B cell (primary cell): ENCODE measurements around the gene PPP2R2C. TPM values are rescaled to one million over a fixed set of nuclear protein-coding genes. Genes with fewer than 3 reads are reported as not detected.

Source experiments
- ATAC-seq: fragments of 200-7000 bp; cut with Tn5 transposase; one replicate; pipeline ENCODE4 v1.10.0; 2021; ENCODE audit warnings: low read depth, mild to moderate bottlenecking, moderate number of reproducible peaks, moderate library complexity
- CTCF ChIA-PET: fragments of 350-600 bp; sonication (Branson Sonifier 250); formaldehyde crosslinking; loops from one replicate; lab custom pipeline; 2021; ENCODE audit warnings: antibody characterized with exemption, inconsistent platforms; lab: Charles Lee
- POLR2A ChIA-PET: fragments of 350-600 bp; sonication (Branson Sonifier 250); formaldehyde crosslinking; loops from one replicate; lab custom pipeline; 2021; ENCODE audit warnings: antibody characterized with exemption; lab: Charles Lee
- DNase-seq: peaks from one replicate; pipeline ENCODE4 v3.0.0; 2013
- H2AFZ ChIP-seq: 2 replicates; pipeline ENCODE4 v1.6.1; 2012; ENCODE audit warnings: mild to moderate bottlenecking, low read depth, low read length; ENCODE audit not compliant: insufficient read depth, poor library complexity, severe bottlenecking
- H3K27ac ChIP-seq, 2 donors: 1 replicate in 1 of 2; 2 replicates in 1 of 2; pipeline ENCODE4 v1.5.1; 2012 to 2013; ENCODE audit warnings: low read length in 2 of 2, mild to moderate bottlenecking in 2 of 2, moderate library complexity in 1 of 2
- H3K27me3 ChIP-seq, 4 experiments: fragments of 200-600 bp in 1 of 4; sonication (generic) in 1 of 4; replicated peaks in 1 of 4; 1 replicate in 2 of 4; 2 replicates in 2 of 4; pipeline versions ENCODE4 v1.6.1 to v1.7.0; 2013 to 2016; ENCODE audit warnings: low read length in 3 of 4, mild to moderate bottlenecking in 2 of 4, mixed read lengths in 1 of 4, moderate library complexity in 1 of 4; ENCODE audit not compliant: insufficient read depth in 4 of 4, control insufficient read depth in 3 of 4; ENCODE audit errors: control extremely low read depth in 1 of 4
- H3K36me3 ChIP-seq, 2 experiments: replicated peaks in 1 of 2; 1 replicate in 1 of 2; 2 replicates in 1 of 2; pipeline versions ENCODE4 v1.6.1 to v1.7.1; 2013; ENCODE audit warnings: low read length in 1 of 2; ENCODE audit not compliant: insufficient read depth in 2 of 2, control insufficient read depth in 1 of 2; ENCODE audit errors: control extremely low read depth in 1 of 2, extremely low read depth in 1 of 2
- H3K4me1 ChIP-seq, 2 donors: fragments of 200-600 bp in 1 of 2; sonication (generic) in 1 of 2; 1 replicate in 1 of 2; 2 replicates in 1 of 2; pipeline versions ENCODE4 v1.5.1 to v1.6.1; 2013 to 2017; ENCODE audit warnings: low read length in 2 of 2; ENCODE audit not compliant: control insufficient read depth in 2 of 2, insufficient read depth in 2 of 2
- H3K4me2 ChIP-seq: replicated peaks from 2 replicates; pipeline ENCODE3; 2012; ENCODE audit warnings: mild to moderate bottlenecking, low read depth, low read length; ENCODE audit not compliant: poor library complexity, severe bottlenecking
- H3K4me3 ChIP-seq, 5 experiments: fragments of 200-600 bp in 1 of 5; sonication (generic) in 1 of 5; 1 replicate in 3 of 5; 2 replicates in 2 of 5; pipeline versions ENCODE4 v1.5.1 to v1.7.0; 2011 to 2016; ENCODE audit warnings: low read length in 4 of 5, mild to moderate bottlenecking in 4 of 5, low read depth in 2 of 5, control low read depth in 1 of 5, moderate library complexity in 1 of 5; ENCODE audit not compliant: insufficient read depth in 1 of 5; ENCODE audit errors: control extremely low read depth in 1 of 5, extremely low read depth in 1 of 5
- H3K79me2 ChIP-seq: fragments of 200-600 bp; sonication (generic); one replicate; pipeline ENCODE4 v1.6.0; 2016; ENCODE audit warnings: low read length; ENCODE audit not compliant: control insufficient read depth, insufficient read depth
- H3K9ac ChIP-seq: fragments of 200-600 bp; sonication (generic); 2 replicates; pipeline ENCODE4 v1.6.1; 2017; ENCODE audit warnings: mild to moderate bottlenecking, low read length, moderate library complexity
- H3K9me3 ChIP-seq, 3 donors: one replicate each; pipeline versions ENCODE4 v1.6.1 to v1.7.1; 2013; ENCODE audit warnings: low read length in 2 of 3; ENCODE audit not compliant: control insufficient read depth in 2 of 3, insufficient read depth in 1 of 3; ENCODE audit errors: control extremely low read depth in 1 of 3
- H4K20me1 ChIP-seq: 2 replicates; pipeline ENCODE4 v1.6.0; 2012; ENCODE audit warnings: mild to moderate bottlenecking, low read length; ENCODE audit not compliant: insufficient read depth, control insufficient read depth, poor library complexity, severe bottlenecking
- H3K27ac Mint-ChIP-seq: one replicate; pipeline ENCODE4 v1.8.0; 2021; ENCODE audit warnings: mixed read lengths
- H3K27me3 Mint-ChIP-seq: one replicate; pipeline ENCODE4 v1.8.0; 2021; ENCODE audit warnings: mixed read lengths
- H3K4me1 Mint-ChIP-seq: one replicate; pipeline ENCODE4 v1.8.0; 2021; ENCODE audit warnings: mixed read lengths
- H3K4me3 Mint-ChIP-seq: one replicate; pipeline ENCODE4 v1.8.0; 2021; ENCODE audit warnings: mixed read lengths
- H3K9me3 Mint-ChIP-seq: one replicate; pipeline ENCODE4 v1.8.0; 2022; ENCODE audit warnings: mixed read lengths; ENCODE audit not compliant: insufficient read depth
- EZH2 ChIP-seq: IDR thresholded peaks from 2 replicates; pipeline ENCODE4 v1.6.1; 2012; ENCODE audit warnings: borderline replicate concordance, low read depth, mild to moderate bottlenecking, moderate library complexity, low read length; ENCODE audit not compliant: insufficient read depth, poor library complexity, severe bottlenecking
- WGBS: methylation state at CpG from one replicate; pipeline ENCODE4 v1.1.5; 2013; ENCODE audit warnings: missing lambda C conversion rate; ENCODE audit not compliant: insufficient coverage; 5-methylcytosine and 5-hydroxymethylcytosine counted together
- intact Hi-C: fragments of 100-400 bp; cut with micrococcal nuclease; formaldehyde crosslinking; loops from one replicate; pipeline ENCODE4 v1.10.0; 2022
- polyA plus RNA-seq: library from polyadenylated mRNA; depleted of rRNA; stranded (reverse); fragments of >200 nt; gene quantifications from 2 replicates; pipeline ENCODE4 v1.2.3, GENCODE V29; 2012
- total RNA-seq, 2 donors: library from RNA; stranded (reverse); fragments of 120-200 nt in 1 of 2; gene quantifications; 1 replicate in 1 of 2; 2 replicates in 1 of 2; pipeline versions ENCODE4 v1.2.3 to v1.2.4, GENCODE V29; 2013 to 2022
- TF ChIP-seq, protein P1 (sequence below): fragments of 200-600 bp; IDR thresholded peaks from one replicate; pipeline ENCODE4 v1.8.0; 2022; ENCODE audit warnings: antibody characterized with exemption, mild to moderate bottlenecking

PPP2R2C gene
- total and polyA plus RNA-seq, 2 donors (not counting 1 experiment from before 2014, with no cell fraction given): not detected

GRCh38 chr4:6298852-6299251 is 173.6 kb downstream of the PPP2R2C start:
- DNase-seq (no peak), ATAC-seq (no peak)
- Histone ChIP-seq H3K4me2 (no peak overlapping the region), H3K4me1 (no peaks in the 10 kb centered on the region), H3K79me2 (no peaks in the 10 kb centered on the region), H2AFZ (no peak overlapping the region), H3K27me3 (no peaks in the 10 kb centered on the region), H3K9me3 (peaks cover 0 to 4% (median 0%) of the 10 kb centered on the region in 3 donors), H3K27ac (no peak overlapping the region), H3K9ac (no peak overlapping the region), H4K20me1 (no peaks in the 10 kb centered on the region), H3K4me3 (no peak overlapping the region), H3K36me3 (no peaks in the 10 kb centered on the region)
- 87% methylated on average over 6 of the region's 6 CpGs for WGBS
- Mint-ChIP-seq H3K27ac (no peak overlapping the region), H3K9me3 (no peaks in the 10 kb centered on the region), H3K27me3 (no peaks in the 10 kb centered on the region), H3K4me1 (no peaks in the 10 kb centered on the region), H3K4me3 (no peak overlapping the region)
- POLR2A ChIA-PET: no interaction called here
- intact Hi-C loops: no loop called here
- TF ChIP-seq, protein P1, sequence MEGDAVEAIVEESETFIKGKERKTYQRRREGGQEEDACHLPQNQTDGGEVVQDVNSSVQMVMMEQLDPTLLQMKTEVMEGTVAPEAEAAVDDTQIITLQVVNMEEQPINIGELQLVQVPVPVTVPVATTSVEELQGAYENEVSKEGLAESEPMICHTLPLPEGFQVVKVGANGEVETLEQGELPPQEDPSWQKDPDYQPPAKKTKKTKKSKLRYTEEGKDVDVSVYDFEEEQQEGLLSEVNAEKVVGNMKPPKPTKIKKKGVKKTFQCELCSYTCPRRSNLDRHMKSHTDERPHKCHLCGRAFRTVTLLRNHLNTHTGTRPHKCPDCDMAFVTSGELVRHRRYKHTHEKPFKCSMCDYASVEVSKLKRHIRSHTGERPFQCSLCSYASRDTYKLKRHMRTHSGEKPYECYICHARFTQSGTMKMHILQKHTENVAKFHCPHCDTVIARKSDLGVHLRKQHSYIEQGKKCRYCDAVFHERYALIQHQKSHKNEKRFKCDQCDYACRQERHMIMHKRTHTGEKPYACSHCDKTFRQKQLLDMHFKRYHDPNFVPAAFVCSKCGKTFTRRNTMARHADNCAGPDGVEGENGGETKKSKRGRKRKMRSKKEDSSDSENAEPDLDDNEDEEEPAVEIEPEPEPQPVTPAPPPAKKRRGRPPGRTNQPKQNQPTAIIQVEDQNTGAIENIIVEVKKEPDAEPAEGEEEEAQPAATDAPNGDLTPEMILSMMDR: no peak
- no peak for TF ChIP-seq EZH2
- CTCF ChIA-PET: no interaction called here

- intact Hi-C loops: no loop called here
- Histone ChIP-seq H4K20me1 (no peaks in the 10 kb centered on the region), H3K4me2 (no peak overlapping the region), H3K27ac (no peak overlapping the region), H3K9me3 (peaks cover 0 to 4% (median 0%) of the 10 kb centered on the region in 3 donors), H3K4me3 (no peak overlapping the region), H3K4me1 (no peaks in the 10 kb centered on the region), H3K79me2 (no peaks in the 10 kb centered on the region), H3K27me3 (no peaks in the 10 kb centered on the region), H2AFZ (no peak overlapping the region), H3K9ac (no peak overlapping the region), H3K36me3 (no peaks in the 10 kb centered on the region)
- POLR2A ChIA-PET: no interaction called here
- DNase-seq (no peak), ATAC-seq (no peak)
- no peak overlapping the region for H3K27ac Mint-ChIP-seq
- TF ChIP-seq, protein P1: no peak
- H3K27me3 Mint-ChIP-seq: no peaks in the 10 kb centered on the region
- no peaks in the 10 kb centered on the region for H3K4me1 Mint-ChIP-seq
- CTCF ChIA-PET: no interaction called here
- WGBS: 97% methylated on average over 12 of the region's 13 CpGs
- no peak overlapping the region for H3K4me3 Mint-ChIP-seq
- H3K9me3 Mint-ChIP-seq: no peaks in the 10 kb centered on the region
These were observed 174.4 kb downstream of the PPP2R2C start for GRCh38 chr4:6298035-6298434.
